Activated naive CD8-positive, alpha-beta T cell treated with anti-CD3 and anti-CD28 coated beads, Interleukin-2, amount 10 ng/mL, durations not matched to agents 7 days and 5 days (primary cell): ENCODE measurements around the gene LDLRAD4. TPM values are rescaled to one million over a fixed set of nuclear protein-coding genes. Genes with fewer than 3 reads are reported as not detected.
"Not testable (repeated sequence)": the region's sequence is repeated elsewhere in the genome, so short reads cannot be mapped to it uniquely, and the experiment has no call there.

ENCODE experiments used
- ATAC-seq: fragments of 150-1000 bp; cut with Tn5 transposase; one replicate; pipeline ENCODE4 v1.10.0; 2021; ENCODE audit warnings: low read depth, moderate library complexity
- POLR2A ChIA-PET: fragments of 350-600 bp; sonication (Branson Sonifier 250); formaldehyde crosslinking; loops from one replicate; lab custom pipeline; 2021; ENCODE audit warnings: antibody characterized with exemption; lab: Charles Lee
- DNase-seq: peaks from one replicate; pipeline ENCODE4 v3.0.0; 2021
- H3K27ac Mint-ChIP-seq: one replicate; pipeline ENCODE4 v1.8.0; 2022; ENCODE audit warnings: mild to moderate bottlenecking, mixed read lengths
- H3K27me3 Mint-ChIP-seq: one replicate; pipeline ENCODE4 v1.8.0; 2022; ENCODE audit warnings: mild to moderate bottlenecking, moderate library complexity, mixed read lengths
- H3K36me3 Mint-ChIP-seq: one replicate; pipeline ENCODE4 v1.8.0; 2021; ENCODE audit warnings: mild to moderate bottlenecking, mixed read lengths
- H3K4me1 Mint-ChIP-seq: one replicate; pipeline ENCODE4 v1.8.0; 2021; ENCODE audit warnings: mixed read lengths
- H3K4me3 Mint-ChIP-seq: one replicate; pipeline ENCODE4 v1.8.0; 2022; ENCODE audit warnings: mild to moderate bottlenecking, moderate library complexity, mixed read lengths
- H3K9me3 Mint-ChIP-seq: one replicate; pipeline ENCODE4 v1.8.0; 2021; ENCODE audit warnings: mixed read lengths
- total RNA-seq, 2 experiments: library from RNA; stranded (reverse); gene quantifications; one replicate each; pipeline ENCODE4 v1.2.3, GENCODE V29; 2021

Gene LDLRAD4
- total RNA-seq, 2 experiments from 2014 or later = 40.3 to 44.3 TPM

DNA sequence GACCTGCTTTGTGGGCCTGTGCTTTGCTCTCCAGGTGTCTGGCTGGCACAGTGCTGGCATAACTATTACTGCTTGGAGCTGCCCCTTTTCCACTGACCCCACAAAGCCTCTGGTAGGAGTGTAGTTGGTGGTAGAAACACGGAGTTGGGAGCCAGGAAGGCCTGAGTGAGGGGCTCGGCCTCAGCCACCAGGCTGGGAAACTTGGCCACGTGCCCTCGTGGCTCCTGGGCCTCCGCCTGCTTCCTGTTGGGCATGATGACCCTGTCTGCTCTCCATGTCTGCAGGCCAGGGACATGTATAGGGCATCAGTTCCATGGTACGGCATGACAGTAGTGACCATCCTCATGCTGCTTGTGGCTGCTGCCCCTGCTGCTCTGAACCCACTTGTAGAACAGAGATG is 266.6 kb downstream of the LDLRAD4 start:
- H3K9me3 Mint-ChIP-seq = no peaks in the 10 kb centered on the region
- ATAC-seq = no peak
- H3K4me3 Mint-ChIP-seq = no peak overlapping the region
- no peak overlapping the region for H3K27ac Mint-ChIP-seq
- H3K4me1 Mint-ChIP-seq = peaks cover 22% of the 10 kb centered on the region
- POLR2A ChIA-PET = no interaction called here
- H3K36me3 Mint-ChIP-seq = peaks cover 19% of the 10 kb centered on the region
- DNase-seq = no peak
- no peaks in the 10 kb centered on the region for H3K27me3 Mint-ChIP-seq

DNA sequence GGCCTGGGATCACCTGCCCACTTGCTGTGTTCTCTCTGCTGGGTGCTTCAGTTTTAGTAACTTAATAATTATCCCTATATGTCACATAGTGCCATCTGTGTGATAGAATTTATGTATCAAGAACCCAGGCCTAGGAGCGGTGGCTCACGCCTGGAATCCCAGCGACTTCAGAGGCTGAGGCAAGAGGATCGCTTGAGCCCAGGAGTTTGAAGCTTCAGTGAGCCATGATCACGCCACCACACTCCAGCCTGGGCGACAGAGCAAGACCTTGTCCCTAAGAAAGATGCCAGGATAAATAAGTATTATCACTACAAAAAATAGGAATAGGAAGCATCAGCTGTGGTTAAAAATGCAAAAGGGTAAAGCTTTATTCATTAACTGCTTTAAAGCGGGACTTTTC is 267.0 kb downstream of the LDLRAD4 start:
- ATAC-seq (no peak), DNase-seq (no peak)
- POLR2A ChIA-PET = no interaction called here
- no peak overlapping the region for H3K4me3 Mint-ChIP-seq
- no peaks in the 10 kb centered on the region for H3K27me3 Mint-ChIP-seq
- peaks cover 18% of the 10 kb centered on the region for H3K36me3 Mint-ChIP-seq
- peaks cover 20% of the 10 kb centered on the region for H3K4me1 Mint-ChIP-seq
- H3K27ac Mint-ChIP-seq = no peak overlapping the region
- H3K9me3 Mint-ChIP-seq = no peaks in the 10 kb centered on the region

DNA sequence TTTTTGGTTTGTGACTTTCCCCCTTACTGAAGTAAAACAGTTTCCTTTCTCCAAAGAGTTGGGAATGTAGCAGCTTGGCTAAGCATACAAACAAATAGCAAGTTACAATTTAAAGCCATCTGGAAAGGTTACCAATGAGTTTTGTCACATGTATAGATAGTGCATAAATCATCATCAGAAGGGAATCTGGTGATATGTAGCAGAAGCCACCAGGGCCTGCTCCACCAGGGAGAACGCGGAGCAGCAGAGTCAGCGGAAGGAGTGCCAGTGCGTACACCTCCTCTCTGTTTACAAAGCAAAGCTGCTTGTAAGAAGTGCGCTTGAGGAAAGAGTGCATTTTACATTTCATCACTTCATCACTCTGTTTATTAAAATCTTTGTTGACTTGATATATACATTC is 267.7 kb downstream of the LDLRAD4 start:
- no peak for DNase-seq
- peaks cover 17% of the 10 kb centered on the region for H3K36me3 Mint-ChIP-seq
- POLR2A ChIA-PET = no interaction called here
- H3K27ac Mint-ChIP-seq = no peak overlapping the region
- H3K9me3 Mint-ChIP-seq = no peaks in the 10 kb centered on the region
- no peaks in the 10 kb centered on the region for H3K27me3 Mint-ChIP-seq
- ATAC-seq = no peak
- H3K4me3 Mint-ChIP-seq = no peak overlapping the region
- H3K4me1 Mint-ChIP-seq = peaks cover 17% of the 10 kb centered on the region

DNA sequence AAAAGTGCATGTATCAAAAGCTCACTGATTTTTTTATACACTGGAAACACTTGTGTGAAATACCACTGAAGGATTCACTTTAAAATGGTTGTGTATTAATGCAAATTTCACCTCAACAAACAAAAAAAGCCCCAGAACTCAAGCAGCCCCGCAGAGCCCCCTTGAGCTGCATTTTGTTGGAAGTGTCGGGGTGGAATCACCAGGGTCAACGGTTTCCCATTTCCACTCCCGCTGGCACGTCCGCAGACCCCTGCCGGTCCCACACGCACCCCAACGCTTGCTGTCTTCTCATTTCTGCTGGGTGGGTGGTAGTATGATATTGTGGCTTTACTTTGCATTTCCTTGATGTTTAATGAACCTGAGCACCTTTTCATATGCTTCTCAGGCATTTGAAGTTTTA is 268.1 kb downstream of the LDLRAD4 start:
- peaks cover 20% of the 10 kb centered on the region for H3K36me3 Mint-ChIP-seq
- H3K27ac Mint-ChIP-seq = no peak overlapping the region
- POLR2A ChIA-PET = no interaction called here
- H3K4me3 Mint-ChIP-seq = no peak overlapping the region
- H3K27me3 Mint-ChIP-seq = no peaks in the 10 kb centered on the region
- peaks cover 15% of the 10 kb centered on the region for H3K4me1 Mint-ChIP-seq
- no peak for DNase-seq
- H3K9me3 Mint-ChIP-seq = no peaks in the 10 kb centered on the region
- no peak for ATAC-seq

DNA sequence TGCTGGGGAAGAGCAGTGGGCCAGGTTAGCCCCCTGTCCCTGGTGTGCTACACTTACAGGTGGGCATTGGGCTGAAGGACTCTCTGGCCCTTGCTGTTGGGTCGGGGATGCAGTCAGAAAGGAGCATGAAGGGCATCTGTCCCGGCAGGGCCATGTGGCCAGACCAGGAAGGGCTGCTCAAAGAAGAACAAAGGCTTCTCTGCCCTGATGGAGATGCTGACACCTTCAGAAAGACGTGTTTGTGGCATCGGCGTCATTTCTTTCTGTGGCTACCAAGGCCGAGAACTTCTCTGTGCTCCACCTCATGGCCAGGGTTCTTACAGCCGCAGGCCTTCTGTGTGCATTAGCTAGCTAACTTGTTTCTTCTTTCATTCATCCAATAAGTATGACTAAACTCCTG is 268.7 kb downstream of the LDLRAD4 start:
- no peaks in the 10 kb centered on the region for H3K27me3 Mint-ChIP-seq
- no peak overlapping the region for H3K27ac Mint-ChIP-seq
- H3K4me3 Mint-ChIP-seq = no peak overlapping the region
- POLR2A ChIA-PET = no interaction called here
- DNase-seq (no peak), ATAC-seq (no peak)
- peaks cover 18% of the 10 kb centered on the region for H3K36me3 Mint-ChIP-seq
- peaks cover 14% of the 10 kb centered on the region for H3K4me1 Mint-ChIP-seq
- no peaks in the 10 kb centered on the region for H3K9me3 Mint-ChIP-seq

DNA sequence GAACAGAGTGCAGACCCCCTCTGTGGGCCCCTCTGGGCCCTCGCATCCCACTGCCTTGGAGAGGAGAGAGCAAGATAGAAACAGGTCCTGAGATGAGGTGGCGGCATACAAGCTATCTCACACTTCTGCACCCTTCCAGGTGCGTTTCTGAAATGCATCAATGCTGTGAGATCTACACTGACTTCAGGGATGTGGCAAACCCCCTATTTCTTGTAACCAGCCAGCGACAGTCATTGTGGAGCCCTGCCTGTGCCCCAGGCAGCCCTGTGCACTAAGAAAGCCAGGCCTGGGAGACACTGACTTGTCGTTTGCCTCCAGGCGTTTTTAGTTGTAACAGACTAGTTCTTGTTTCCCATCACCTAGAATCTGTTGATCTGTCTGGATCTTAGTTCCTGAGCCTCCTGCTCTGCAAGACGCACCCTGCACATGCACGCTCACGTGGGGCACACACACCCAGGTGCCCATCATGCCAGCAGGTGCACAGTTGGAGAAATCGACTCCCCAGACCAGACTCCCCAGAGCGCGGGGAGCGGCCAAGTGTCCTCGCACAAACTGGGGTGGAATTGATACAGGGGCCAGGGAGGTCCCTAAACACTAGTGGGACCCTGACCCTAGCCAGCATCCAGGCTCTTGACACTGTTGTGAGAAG is 269.8 kb downstream of the LDLRAD4 start:
- Mint-ChIP-seq H3K27ac (no peak overlapping the region), H3K4me3 (no peak overlapping the region), H3K9me3 (no peaks in the 10 kb centered on the region), H3K4me1 (peaks cover 11% of the 10 kb centered on the region), H3K36me3 (peaks cover 16% of the 10 kb centered on the region), H3K27me3 (no peaks in the 10 kb centered on the region)
- POLR2A ChIA-PET = no interaction called here
- DNase-seq = no peak
- ATAC-seq = no peak

DNA sequence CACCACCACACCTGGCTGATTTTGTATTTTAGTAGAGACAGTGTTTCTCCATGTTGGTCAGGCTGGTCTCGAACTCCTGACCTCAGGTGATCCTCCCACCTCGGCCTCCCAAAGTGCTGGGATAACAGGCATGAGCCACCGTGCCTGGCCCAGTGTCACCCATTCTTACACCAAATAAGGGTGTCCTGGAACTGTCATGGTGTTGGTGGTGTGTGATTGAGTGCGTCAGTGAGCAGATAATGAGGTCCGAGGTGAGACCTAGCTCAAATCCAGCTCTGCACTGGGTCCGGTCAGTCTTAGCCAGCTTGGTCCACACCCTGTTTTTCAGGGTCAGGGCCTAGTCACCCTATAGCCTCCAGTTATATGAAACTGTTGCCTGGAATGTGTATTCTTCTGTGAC is 270.7 kb downstream of the LDLRAD4 start:
- H3K36me3 Mint-ChIP-seq = peaks cover 13% of the 10 kb centered on the region
- POLR2A ChIA-PET, DNase-seq, H3K9me3 Mint-ChIP-seq, H3K4me3 Mint-ChIP-seq, H3K27me3 Mint-ChIP-seq, H3K4me1 Mint-ChIP-seq, ATAC-seq, H3K27ac Mint-ChIP-seq: not testable (repeated sequence)

DNA sequence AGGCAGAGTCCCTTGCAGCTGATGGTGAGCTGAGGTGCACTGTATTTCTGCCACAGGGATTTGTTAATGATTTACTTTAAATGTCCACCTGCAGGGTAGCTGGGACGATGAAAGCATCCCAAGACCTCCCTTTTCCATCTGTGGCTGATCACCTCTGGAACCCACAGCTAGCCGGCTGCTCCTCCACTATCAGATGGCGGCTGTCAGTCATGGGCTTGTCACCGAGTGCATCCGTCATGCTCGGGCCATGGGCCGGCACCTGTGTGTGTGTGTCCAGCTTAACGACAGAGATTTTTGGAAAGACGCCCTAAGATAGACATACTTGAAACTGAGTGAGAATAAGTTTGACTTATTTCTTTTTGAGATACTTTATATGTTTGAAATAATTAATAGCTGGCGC is 272.6 kb downstream of the LDLRAD4 start:
- Mint-ChIP-seq H3K27me3 (no peaks in the 10 kb centered on the region), H3K4me3 (no peak overlapping the region), H3K27ac (no peak overlapping the region), H3K36me3 (peaks cover 17% of the 10 kb centered on the region), H3K9me3 (no peaks in the 10 kb centered on the region), H3K4me1 (peaks cover 3% of the 10 kb centered on the region)
- POLR2A ChIA-PET = no interaction called here
- ATAC-seq = no peak
- no peak for DNase-seq

DNA sequence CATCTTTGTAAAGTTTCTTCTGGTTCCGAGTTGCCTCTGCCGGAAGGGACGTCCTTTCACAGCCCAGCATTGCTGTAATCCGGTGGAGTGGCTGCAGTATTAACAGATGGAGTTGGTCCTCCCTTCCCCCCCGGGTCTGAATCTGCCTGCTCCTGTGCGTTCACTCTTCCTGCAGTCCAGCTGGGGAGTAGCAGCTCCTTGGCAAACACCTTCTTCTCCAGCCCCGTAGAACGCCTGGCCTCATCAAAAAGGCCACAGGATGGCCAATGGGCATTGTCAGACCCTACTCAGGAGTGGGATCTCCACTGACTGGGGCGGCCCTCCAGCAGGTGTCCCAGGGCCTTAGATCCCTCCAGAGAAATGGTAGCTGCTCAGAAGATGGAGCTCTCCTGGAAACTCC is 273.8 kb downstream of the LDLRAD4 start:
- Mint-ChIP-seq H3K27me3 (no peaks in the 10 kb centered on the region), H3K4me1 (peaks cover 3% of the 10 kb centered on the region), H3K27ac (no peak overlapping the region), H3K9me3 (no peaks in the 10 kb centered on the region), H3K36me3 (peaks cover 20% of the 10 kb centered on the region), H3K4me3 (no peak overlapping the region)
- ATAC-seq (no peak), DNase-seq (no peak)
- POLR2A ChIA-PET = no interaction called here

DNA sequence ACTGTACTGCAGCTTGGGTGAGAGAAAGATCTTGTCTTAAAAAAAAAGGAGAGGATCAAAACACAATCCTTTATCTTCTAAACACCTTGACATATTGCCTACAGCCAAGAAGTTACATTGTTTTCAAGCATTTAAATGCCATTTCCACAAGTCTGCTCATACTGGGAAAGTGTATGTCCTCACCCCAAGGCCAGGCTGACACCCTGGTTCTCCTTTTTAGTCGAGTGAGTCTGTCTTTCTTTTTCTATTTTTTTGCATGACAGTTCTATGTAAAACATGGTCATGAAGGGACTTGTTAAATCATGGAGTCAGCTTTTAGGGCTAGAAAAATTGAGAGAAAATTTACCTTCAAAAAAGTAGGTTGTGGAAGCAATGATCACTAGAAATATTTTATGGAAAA is 274.5 kb downstream of the LDLRAD4 start:
- Mint-ChIP-seq H3K27ac (no peak overlapping the region), H3K27me3 (no peaks in the 10 kb centered on the region), H3K36me3 (peaks cover 23% of the 10 kb centered on the region), H3K4me1 (no peaks in the 10 kb centered on the region), H3K9me3 (no peaks in the 10 kb centered on the region), H3K4me3 (no peak overlapping the region)
- ATAC-seq = no peak
- POLR2A ChIA-PET = interaction anchor here (0.5 kb wide), 1 partner anchor 102 kb away, joined by 3 read pairs; no protein-coding TSS in a partner anchor
- DNase-seq = no peak

DNA sequence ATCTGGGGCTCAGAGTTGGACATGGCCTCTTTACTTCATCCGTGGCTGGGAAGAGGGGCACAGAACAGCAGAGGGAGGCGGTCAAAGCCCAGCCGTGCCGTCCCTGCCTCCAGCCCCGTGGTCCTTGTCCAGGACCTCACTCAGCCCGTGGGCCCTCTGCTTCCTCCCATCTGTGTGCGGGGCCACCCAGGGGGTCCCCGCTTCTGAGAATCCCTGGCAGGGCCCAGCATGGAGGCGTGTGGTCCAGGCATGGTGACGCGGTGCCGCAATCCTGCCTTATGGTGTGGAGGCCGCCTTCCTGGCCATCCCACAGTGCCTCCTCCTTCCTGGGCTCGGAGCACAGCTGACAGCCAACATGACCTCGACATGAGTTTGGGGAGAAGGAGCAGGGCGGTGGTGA is 275.2 kb downstream of the LDLRAD4 start:
- DNase-seq = no peak
- no peak overlapping the region for H3K27ac Mint-ChIP-seq
- H3K27me3 Mint-ChIP-seq = no peaks in the 10 kb centered on the region
- POLR2A ChIA-PET = no interaction called here
- peaks cover 30% of the 10 kb centered on the region for H3K36me3 Mint-ChIP-seq
- no peak overlapping the region for H3K4me3 Mint-ChIP-seq
- ATAC-seq = no peak
- H3K9me3 Mint-ChIP-seq = peaks cover under 1% of the 10 kb centered on the region
- no peaks in the 10 kb centered on the region for H3K4me1 Mint-ChIP-seq

DNA sequence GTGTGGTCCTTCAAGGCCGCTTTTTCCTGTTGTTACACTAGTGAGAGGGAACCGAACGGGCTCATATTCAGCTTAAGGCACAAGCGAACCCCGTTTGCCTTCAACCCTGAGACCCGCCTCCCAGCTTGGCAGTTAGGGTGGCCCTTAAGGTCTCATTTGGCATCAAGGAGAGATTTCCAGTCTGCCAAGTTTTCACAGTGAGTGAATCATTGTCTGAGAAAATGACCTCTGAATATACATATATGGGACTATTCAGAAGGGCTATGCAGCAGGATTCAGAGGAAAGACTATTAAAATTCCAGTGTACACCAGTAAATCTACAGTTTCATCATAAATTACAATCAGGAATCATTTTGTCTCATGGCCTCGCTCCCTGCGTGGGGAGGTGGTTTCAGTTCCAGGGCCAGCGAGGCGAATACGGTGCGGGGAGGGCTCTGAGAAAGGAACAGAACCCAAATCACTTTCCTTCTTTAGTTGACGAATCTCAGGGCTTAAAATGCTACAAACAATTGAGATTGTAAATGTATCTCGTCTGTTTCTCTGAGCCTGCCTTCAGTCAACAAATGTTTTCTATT is 276.4 kb downstream of the LDLRAD4 start:
- DNase-seq (no peak), ATAC-seq (no peak)
- peaks cover 8% of the 10 kb centered on the region for H3K9me3 Mint-ChIP-seq
- no peak overlapping the region for H3K27ac Mint-ChIP-seq
- H3K27me3 Mint-ChIP-seq = no peaks in the 10 kb centered on the region
- H3K4me1 Mint-ChIP-seq = peaks cover 3% of the 10 kb centered on the region
- POLR2A ChIA-PET = no interaction called here
- no peak overlapping the region for H3K4me3 Mint-ChIP-seq
- peaks cover 42% of the 10 kb centered on the region for H3K36me3 Mint-ChIP-seq

DNA sequence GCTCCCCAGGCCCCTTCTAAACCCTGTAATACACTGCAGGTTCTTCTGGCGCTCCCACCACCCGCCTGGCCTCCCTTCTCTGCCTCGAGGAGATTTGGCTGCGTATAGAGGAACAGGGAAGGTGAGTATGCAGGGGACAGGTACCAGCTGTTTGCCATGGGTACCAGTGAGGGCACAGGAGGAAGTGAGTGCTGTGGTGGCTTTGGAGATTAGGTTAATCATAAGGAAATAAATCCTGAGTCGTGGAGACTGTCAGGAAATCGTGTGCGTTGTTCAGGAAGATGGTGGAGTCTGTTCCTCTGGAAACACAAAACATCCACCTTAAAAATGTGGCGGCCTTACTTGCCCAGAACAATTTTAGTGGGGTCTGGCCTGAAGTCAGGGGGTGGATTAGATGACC is 277.4 kb downstream of the LDLRAD4 start:
- Mint-ChIP-seq H3K4me3 (no peak overlapping the region), H3K4me1 (peaks cover 10% of the 10 kb centered on the region), H3K36me3 (peaks cover 40% of the 10 kb centered on the region), H3K27ac (no peak overlapping the region), H3K9me3 (peaks cover 8% of the 10 kb centered on the region), H3K27me3 (no peaks in the 10 kb centered on the region)
- no peak for DNase-seq
- ATAC-seq = no peak
- POLR2A ChIA-PET = no interaction called here

DNA sequence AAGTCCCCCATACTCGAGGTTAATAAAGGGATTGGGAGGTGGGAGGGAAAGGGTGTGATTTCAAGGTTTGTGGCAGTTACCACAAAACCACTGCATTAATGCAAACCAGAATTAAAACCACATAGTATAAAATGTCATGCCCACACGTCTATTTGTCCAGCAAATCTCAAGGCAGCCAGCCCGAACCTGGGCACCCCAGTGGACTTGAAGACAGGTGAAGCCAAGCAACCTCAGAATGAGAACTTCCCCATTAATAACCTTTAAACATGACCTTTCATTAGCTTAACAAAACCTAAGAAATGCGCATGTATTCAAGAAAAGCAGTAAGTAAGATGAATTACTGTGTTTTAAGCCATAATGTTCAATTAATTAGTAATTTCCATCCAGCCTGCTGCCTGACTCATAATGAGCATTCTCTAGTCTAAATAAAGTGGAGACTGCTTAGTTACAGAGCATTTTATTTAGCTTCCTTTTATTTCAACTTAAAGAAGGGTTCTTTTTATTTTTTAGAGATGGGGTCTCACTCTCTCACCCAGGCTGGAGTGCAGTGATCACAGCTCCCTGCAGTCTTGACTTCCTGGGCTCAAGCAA is 278.2 kb downstream of the LDLRAD4 start:
- H3K27ac Mint-ChIP-seq = no peak overlapping the region
- no peak for DNase-seq

More for the DNA sequence above, 278.2 kb downstream of the LDLRAD4 start:
- Mint-ChIP-seq H3K36me3 (peaks cover 37% of the 10 kb centered on the region), H3K27me3 (no peaks in the 10 kb centered on the region), H3K4me3 (no peak overlapping the region), H3K4me1 (peaks cover 16% of the 10 kb centered on the region), H3K9me3 (peaks cover 8% of the 10 kb centered on the region)
- no peak for ATAC-seq
- POLR2A ChIA-PET = no interaction called here
